ENCODE results near the gene PCDHA3.
"Not testable (repeated sequence)": the region's sequence is repeated elsewhere in the genome, so short reads cannot be mapped to it uniquely, and the experiment has no call there.

Gene PCDHA3

GRCh38 chr5:140800816-140801493 is at the start of gene PCDHA3:
PCDHA3 (plus strand) TSS chr5:140801057.
- DNase-seq (ENCODE audit: low spot score), result no peak

- no peak for DNase-seq (ENCODE audit: low spot score)
Measured at GRCh38 chr5:140753561-140753960, 47.3 kb upstream of the PCDHA3 start.

GRCh38 chr5:140764177-140764973 is 36.5 kb upstream of the PCDHA3 start:
- DNase-seq (ENCODE audit: low spot score), result no peak

GRCh38 chr5:140767444-140767843 is 33.4 kb upstream of the PCDHA3 start:
- DNase-seq (ENCODE audit: low spot score), result no peak

GRCh38 chr5:140780512-140780911 is 20.3 kb upstream of the PCDHA3 start:
- no peak for DNase-seq (ENCODE audit: low spot score)

- DNase-seq (ENCODE audit: low spot score), result no peak
Measured at GRCh38 chr5:140785905-140786686, 14.8 kb upstream of the PCDHA3 start, which contains the start of gene PCDHA1. PCDHA1 (plus strand) TSS chr5:140786140.

GRCh38 chr5:140787422-140787821 is 13.4 kb upstream of the PCDHA3 start:
- not testable (repeated sequence) for DNase-seq (ENCODE audit: low spot score)

- DNase-seq (ENCODE audit: low spot score), result not testable (repeated sequence)
Measured at GRCh38 chr5:140787849-140788504, 12.9 kb upstream of the PCDHA3 start.

- DNase-seq (ENCODE audit: low spot score), result no peak
Measured at GRCh38 chr5:140791089-140791488, 9.8 kb upstream of the PCDHA3 start.

GRCh38 chr5:140794595-140795258 is 6.1 kb upstream of the PCDHA3 start, which contains the start of gene PCDHA2:
PCDHA2 (plus strand) TSS chr5:140794852.
- peak; percentile 17 for DNase-seq (ENCODE audit: low spot score)

GRCh38 chr5:140795259-140795641 is 5.6 kb upstream of the PCDHA3 start:
- peak; percentile 41 for DNase-seq (ENCODE audit: low spot score)

- not testable (repeated sequence) for DNase-seq (ENCODE audit: low spot score)
Measured at GRCh38 chr5:140796072-140796717, 4.7 kb upstream of the PCDHA3 start.

GRCh38 chr5:140796718-140797095 is 4.2 kb upstream of the PCDHA3 start:
- DNase-seq (ENCODE audit: low spot score), result no peak

GRCh38 chr5:140801494-140801841 is 611 bp downstream of the PCDHA3 start:
- no peak for DNase-seq (ENCODE audit: low spot score)

- not testable (repeated sequence) for DNase-seq (ENCODE audit: low spot score)
Measured at GRCh38 chr5:140802381-140802780, 1.5 kb downstream of the PCDHA3 start.

- DNase-seq (ENCODE audit: low spot score), result no peak
Measured at GRCh38 chr5:140802781-140803271, 2.0 kb downstream of the PCDHA3 start.

GRCh38 chr5:140806834-140807775 is 6.2 kb downstream of the PCDHA3 start, which contains the start of gene PCDHA4:
PCDHA4 (plus strand) TSS chr5:140807068.
- DNase-seq (ENCODE audit: low spot score), result peak; percentile 61

- DNase-seq (ENCODE audit: low spot score), result not testable (repeated sequence)
Measured at GRCh38 chr5:140808241-140808888, 7.5 kb downstream of the PCDHA3 start.

GRCh38 chr5:140808889-140809291 is 8.0 kb downstream of the PCDHA3 start:
- no peak for DNase-seq (ENCODE audit: low spot score)
